K562 (cell line): ENCODE measurements around the gene ISG20. TPM values are rescaled to one million over a fixed set of nuclear protein-coding genes. Genes with fewer than 3 reads are reported as not detected.
A peak's percentile ranks its signal among the peaks of the same experiment; 100 is the strongest.

Experiments
- ATF1 ChIP-seq, 2 experiments: fragments of 450-650 bp in 1 of 2; IDR thresholded peaks; 2 replicates each; pipeline ENCODE4 v1.6.1; 2016; ENCODE audit warnings: missing compliant biosample characterization in 1 of 2, missing genetic modification characterization in 1 of 2
- DACH1 ChIP-seq: fragments of 450-650 bp; IDR thresholded peaks from 2 replicates; pipeline ENCODE4 v1.6.1; 2018; ENCODE audit not compliant: partially characterized antibody
- EGR1 ChIP-seq: fragments of 450-650 bp; conservative IDR thresholded peaks from 2 replicates; pipeline ENCODE4 v1.6.1; 2017; ENCODE audit warnings: mild to moderate bottlenecking
- GTF2E2 ChIP-seq: fragments of 200-800 bp; sonication (Bioruptor generic); IDR thresholded peaks from 2 replicates; pipeline ENCODE4 v1.6.1; 2016; ENCODE audit warnings: missing genetic modification characterization, missing compliant biosample characterization
- KLF16 ChIP-seq: IDR thresholded peaks from 2 replicates; pipeline ENCODE4 v1.6.1; 2016; ENCODE audit warnings: antibody characterized with exemption
- MAZ ChIP-seq, 2 experiments: fragments of 450-650 bp in 1 of 2; sonication (generic) in 1 of 2; formaldehyde crosslinking; IDR thresholded peaks in 1 of 2; conservative IDR thresholded peaks in 1 of 2; 2 replicates each; pipeline versions ENCODE4 v1.4.0 to v1.5.0; 2020; ENCODE audit warnings: mild to moderate bottlenecking in 1 of 2, missing genetic modification reagents in 1 of 2
- NRF1 ChIP-seq, 2 experiments: fragments of 450-650 bp; IDR thresholded peaks in 1 of 2; conservative IDR thresholded peaks in 1 of 2; 2 replicates each; pipeline ENCODE4 v1.6.1; 2014; ENCODE audit warnings: mild to moderate bottlenecking in 2 of 2
- PHF8 ChIP-seq: fragments of 200-600 bp; sonication (generic); IDR thresholded peaks from 2 replicates; pipeline ENCODE4 v1.6.1; 2012; ENCODE audit warnings: mixed run types, mild to moderate bottlenecking, inconsistent platforms, low read length, moderate library complexity, borderline replicate concordance
- RBM34 ChIP-seq: fragments of 200-400 bp; formaldehyde crosslinking; IDR thresholded peaks from 2 replicates; pipeline ENCODE4 v1.6.1; 2018; ENCODE audit warnings: low read length, borderline replicate concordance; ENCODE audit not compliant: insufficient read depth
- TSC22D4 ChIP-seq: fragments of 450-650 bp; IDR thresholded peaks from 2 replicates; pipeline ENCODE4 v1.6.1; 2016; ENCODE audit warnings: missing genetic modification characterization, missing biosample characterization, control low read depth
- ZNF253 ChIP-seq: fragments of 250-450 bp; sonication (Bioruptor Pico); conservative IDR thresholded peaks from 2 replicates; pipeline ENCODE4 v1.6.1; 2021; ENCODE audit warnings: mild to moderate bottlenecking
- ZNF263 ChIP-seq: sonication (generic); formaldehyde crosslinking; IDR thresholded peaks from 2 replicates; pipeline ENCODE4 v1.8.0; 2022; ENCODE audit warnings: mild to moderate bottlenecking, missing genetic modification reagents, borderline replicate concordance
- ZNF282 ChIP-seq: sonication (generic); formaldehyde crosslinking; IDR thresholded peaks from 2 replicates; pipeline ENCODE4 v1.8.1; 2023; ENCODE audit warnings: missing genetic modification reagents
- ZNF41 ChIP-seq: fragments of 250-450 bp; sonication (Bioruptor Pico); conservative IDR thresholded peaks from 2 replicates; pipeline ENCODE4 v1.4.0; 2020; ENCODE audit warnings: mild to moderate bottlenecking
- ZNF444 ChIP-seq: fragments of 250-450 bp; sonication (Bioruptor Pico); IDR thresholded peaks from 2 replicates; pipeline ENCODE4 v1.4.0; 2020; ENCODE audit warnings: mild to moderate bottlenecking, moderate library complexity
- polyA plus RNA-seq, 8 experiments: library from polyadenylated mRNA; depleted of rRNA in 4 of 8; stranded (reverse) in 5 of 8; unstranded in 3 of 8; fragments of >200 nt; fragmentation: Nextera tagmentation in 2 of 8; fragmentation: Illumina TruSeq in 1 of 8; extraction: Ambion mirVana in 2 of 8; extraction: Trizol in 1 of 8; gene quantifications; 2 replicates each; pipeline versions ENCODE4 v1.2.1 to v1.2.3, GENCODE V29; 2011 to 2014; ENCODE audit warnings: inconsistent platforms in 1 of 8, missing spikeins in 1 of 8
- total RNA-seq, 7 experiments: library from RNA; depleted of rRNA in 6 of 7; stranded (reverse); fragments of >200 nt in 6 of 7; fragmentation: Illumina TruSeq in 2 of 7; extraction: Trizol in 2 of 7; gene quantifications; 2 replicates each; pipeline versions ENCODE4 v1.2.1 to v1.2.3, GENCODE V29; 2011 to 2021; ENCODE audit warnings: low replicate concordance in 1 of 7
- TF ChIP-seq, protein P1 (sequence below): fragments of 200-800 bp; sonication (Bioruptor generic); IDR thresholded peaks from 2 replicates; pipeline ENCODE4 v1.6.1; 2017; ENCODE audit warnings: missing genetic modification characterization, missing compliant biosample characterization
- TF ChIP-seq, protein P2 (sequence below): fragments of 450-650 bp; IDR thresholded peaks from 2 replicates; pipeline ENCODE4 v1.6.1; 2016; ENCODE audit warnings: antibody characterized with exemption
- TF ChIP-seq, protein P3 (sequence below): fragments of 200-800 bp; sonication (Bioruptor generic); IDR thresholded peaks from 2 replicates; pipeline ENCODE4 v1.6.1; 2017; ENCODE audit warnings: missing genetic modification characterization, missing compliant biosample characterization
- TF ChIP-seq, protein P4 (sequence below): fragments of 450-650 bp; IDR thresholded peaks from 2 replicates; pipeline ENCODE4 v1.6.1; 2014; ENCODE audit warnings: low read depth, mild to moderate bottlenecking, moderate library complexity, borderline replicate concordance
- TF ChIP-seq, protein P5 (sequence below): sonication (generic); formaldehyde crosslinking; IDR thresholded peaks from 2 replicates; pipeline ENCODE4 v1.8.1; 2023; ENCODE audit warnings: mild to moderate bottlenecking, missing genetic modification reagents

The ISG20 gene
- total and polyA plus RNA-seq, 9 of the 15 experiments (the other 6 are each of a cell fraction or from before 2014, with no cell fraction given): 0.06 to 2.1 (median 1.00) TPM

DNA sequence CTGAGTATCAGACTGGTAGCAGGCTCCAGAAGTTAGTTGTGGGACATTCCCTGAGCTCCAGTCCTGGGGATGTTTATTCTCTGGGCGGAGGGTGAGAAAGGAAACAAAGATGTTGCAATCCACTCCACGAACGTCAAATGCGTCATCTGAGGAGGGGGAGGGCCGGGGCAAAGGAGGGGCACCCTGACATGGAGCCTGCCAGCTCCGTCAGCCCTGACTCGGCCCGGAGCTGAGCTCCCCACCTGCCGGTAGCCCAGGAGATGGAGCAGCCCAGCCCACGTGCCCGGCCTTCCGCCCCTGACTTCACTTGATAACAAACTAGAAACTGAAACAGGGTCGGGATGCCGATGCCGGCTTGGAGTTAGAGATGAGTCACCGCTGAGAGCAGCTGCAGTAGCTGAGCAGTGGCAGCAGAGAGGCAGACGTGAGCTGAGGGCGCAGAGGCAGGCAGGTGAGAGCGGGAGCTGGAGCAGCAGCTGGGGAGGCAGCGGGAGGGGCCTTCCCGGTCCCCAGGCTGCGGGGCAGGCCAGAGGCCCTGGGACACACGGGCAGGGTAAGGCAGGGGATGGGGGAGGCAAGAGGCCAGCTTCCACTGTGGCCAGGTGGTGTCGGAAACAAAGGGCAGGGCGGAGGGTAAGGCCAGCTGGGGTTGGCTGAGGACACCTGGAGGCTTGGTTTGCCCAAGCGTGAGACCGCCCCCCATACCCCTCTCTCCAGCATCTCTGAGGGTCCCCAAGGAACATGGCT is at the start of gene ISG20 (continued):
- TF ChIP-seq, protein P1, sequence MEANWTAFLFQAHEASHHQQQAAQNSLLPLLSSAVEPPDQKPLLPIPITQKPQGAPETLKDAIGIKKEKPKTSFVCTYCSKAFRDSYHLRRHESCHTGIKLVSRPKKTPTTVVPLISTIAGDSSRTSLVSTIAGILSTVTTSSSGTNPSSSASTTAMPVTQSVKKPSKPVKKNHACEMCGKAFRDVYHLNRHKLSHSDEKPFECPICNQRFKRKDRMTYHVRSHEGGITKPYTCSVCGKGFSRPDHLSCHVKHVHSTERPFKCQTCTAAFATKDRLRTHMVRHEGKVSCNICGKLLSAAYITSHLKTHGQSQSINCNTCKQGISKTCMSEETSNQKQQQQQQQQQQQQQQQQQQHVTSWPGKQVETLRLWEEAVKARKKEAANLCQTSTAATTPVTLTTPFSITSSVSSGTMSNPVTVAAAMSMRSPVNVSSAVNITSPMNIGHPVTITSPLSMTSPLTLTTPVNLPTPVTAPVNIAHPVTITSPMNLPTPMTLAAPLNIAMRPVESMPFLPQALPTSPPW: peak; percentile 94
- TF ChIP-seq, protein P2, sequence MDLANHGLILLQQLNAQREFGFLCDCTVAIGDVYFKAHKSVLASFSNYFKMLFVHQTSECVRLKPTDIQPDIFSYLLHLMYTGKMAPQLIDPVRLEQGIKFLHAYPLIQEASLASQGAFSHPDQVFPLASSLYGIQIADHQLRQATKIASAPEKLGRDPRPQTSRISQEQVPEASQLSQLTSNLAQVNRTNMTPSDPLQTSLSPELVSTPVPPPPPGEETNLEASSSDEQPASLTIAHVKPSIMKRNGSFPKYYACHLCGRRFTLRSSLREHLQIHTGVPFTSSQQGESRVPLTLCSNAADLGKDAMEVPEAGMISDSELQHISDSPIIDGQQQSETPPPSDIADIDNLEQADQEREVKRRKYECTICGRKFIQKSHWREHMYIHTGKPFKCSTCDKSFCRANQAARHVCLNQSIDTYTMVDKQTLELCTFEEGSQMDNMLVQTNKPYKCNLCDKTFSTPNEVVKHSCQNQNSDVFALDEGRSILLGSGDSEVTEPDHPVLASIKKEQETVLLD: peak; percentile 77; the same call in 1 of the 2 replicates
- TF ChIP-seq, protein P3, sequence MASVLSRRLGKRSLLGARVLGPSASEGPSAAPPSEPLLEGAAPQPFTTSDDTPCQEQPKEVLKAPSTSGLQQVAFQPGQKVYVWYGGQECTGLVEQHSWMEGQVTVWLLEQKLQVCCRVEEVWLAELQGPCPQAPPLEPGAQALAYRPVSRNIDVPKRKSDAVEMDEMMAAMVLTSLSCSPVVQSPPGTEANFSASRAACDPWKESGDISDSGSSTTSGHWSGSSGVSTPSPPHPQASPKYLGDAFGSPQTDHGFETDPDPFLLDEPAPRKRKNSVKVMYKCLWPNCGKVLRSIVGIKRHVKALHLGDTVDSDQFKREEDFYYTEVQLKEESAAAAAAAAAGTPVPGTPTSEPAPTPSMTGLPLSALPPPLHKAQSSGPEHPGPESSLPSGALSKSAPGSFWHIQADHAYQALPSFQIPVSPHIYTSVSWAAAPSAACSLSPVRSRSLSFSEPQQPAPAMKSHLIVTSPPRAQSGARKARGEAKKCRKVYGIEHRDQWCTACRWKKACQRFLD (CRISPR knock-in tag): peak; percentile 98
- TF ChIP-seq, protein P4, sequence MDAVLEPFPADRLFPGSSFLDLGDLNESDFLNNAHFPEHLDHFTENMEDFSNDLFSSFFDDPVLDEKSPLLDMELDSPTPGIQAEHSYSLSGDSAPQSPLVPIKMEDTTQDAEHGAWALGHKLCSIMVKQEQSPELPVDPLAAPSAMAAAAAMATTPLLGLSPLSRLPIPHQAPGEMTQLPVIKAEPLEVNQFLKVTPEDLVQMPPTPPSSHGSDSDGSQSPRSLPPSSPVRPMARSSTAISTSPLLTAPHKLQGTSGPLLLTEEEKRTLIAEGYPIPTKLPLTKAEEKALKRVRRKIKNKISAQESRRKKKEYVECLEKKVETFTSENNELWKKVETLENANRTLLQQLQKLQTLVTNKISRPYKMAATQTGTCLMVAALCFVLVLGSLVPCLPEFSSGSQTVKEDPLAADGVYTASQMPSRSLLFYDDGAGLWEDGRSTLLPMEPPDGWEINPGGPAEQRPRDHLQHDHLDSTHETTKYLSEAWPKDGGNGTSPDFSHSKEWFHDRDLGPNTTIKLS: 0 out of 2 replicates have a peak, but pooled peaks have one; percentile 45
- TF ChIP-seq TSC22D4 (tag) (no peak), ZNF444 (CRISPR knock-in tag) (0 out of 2 replicates have a peak, but pooled peaks have one; percentile 14), GTF2E2 (tag) (no peak), MAZ (CRISPR knock-in tag; conservative IDR thresholded peaks at IDR 0.05 in 1 of 2, IDR thresholded peaks at IDR 0.05 in 1 of 2) (peak; percentile 81 to 91; a peak in 3 of 4 replicates), PHF8 (peak; percentile 18; the same call in 1 of the 2 replicates), ATF1 (CRISPR knock-in tag; IDR thresholded peaks at IDR 0.05) (no peak), ATF1 (tag; IDR thresholded peaks at IDR 0.05) (peak; percentile 96), EGR1 (peak; percentile 67), RBM34 (no peak), ZNF282 (CRISPR knock-in tag) (no peak), ZNF263 (peak; percentile 36; the same call in 1 of the 2 replicates), NRF1 (conservative IDR thresholded peaks at IDR 0.05 in 1 of 2, IDR thresholded peaks at IDR 0.05 in 1 of 2) (peak; percentile 69 to 74), ZNF41 (CRISPR knock-in tag) (no peak), KLF16 (peak; percentile 80), DACH1 (peak; percentile 64), ZNF253 (CRISPR knock-in tag) (no peak)
- TF ChIP-seq, protein P5, sequence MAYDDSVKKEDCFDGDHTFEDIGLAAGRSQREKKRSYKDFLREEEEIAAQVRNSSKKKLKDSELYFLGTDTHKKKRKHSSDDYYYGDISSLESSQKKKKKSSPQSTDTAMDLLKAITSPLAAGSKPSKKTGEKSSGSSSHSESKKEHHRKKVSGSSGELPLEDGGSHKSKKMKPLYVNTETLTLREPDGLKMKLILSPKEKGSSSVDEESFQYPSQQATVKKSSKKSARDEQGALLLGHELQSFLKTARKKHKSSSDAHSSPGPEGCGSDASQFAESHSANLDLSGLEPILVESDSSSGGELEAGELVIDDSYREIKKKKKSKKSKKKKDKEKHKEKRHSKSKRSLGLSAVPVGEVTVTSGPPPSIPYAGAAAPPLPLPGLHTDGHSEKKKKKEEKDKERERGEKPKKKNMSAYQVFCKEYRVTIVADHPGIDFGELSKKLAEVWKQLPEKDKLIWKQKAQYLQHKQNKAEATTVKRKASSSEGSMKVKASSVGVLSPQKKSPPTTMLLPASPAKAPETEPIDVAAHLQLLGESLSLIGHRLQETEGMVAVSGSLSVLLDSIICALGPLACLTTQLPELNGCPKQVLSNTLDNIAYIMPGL: no peak
